ENCODE results near the gene ATG9A.

DNA sequence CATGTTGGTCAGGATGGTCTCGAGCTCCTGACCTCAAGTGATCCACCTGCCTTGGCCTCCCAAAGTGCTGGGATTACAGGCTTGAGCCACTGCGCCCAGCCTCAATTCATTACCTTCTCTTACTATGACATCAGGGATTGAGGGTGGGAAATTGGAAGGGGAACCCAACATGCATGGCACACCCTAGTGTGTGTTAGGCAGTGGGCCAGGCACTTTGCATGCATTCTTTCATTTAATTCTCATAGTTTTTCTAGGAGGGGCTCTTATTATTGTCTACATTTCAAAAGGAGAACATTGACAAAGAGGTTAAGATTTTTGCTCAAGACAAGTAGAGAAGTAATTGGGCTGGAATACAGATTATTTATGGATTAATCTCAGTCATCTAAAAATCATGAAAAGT is 38.9 kb upstream of the ATG9A start:
- TF ChIP-seq POLR2A (IDR thresholded peaks at IDR 0.05), result no peak
- TF ChIP-seq, protein P1, sequence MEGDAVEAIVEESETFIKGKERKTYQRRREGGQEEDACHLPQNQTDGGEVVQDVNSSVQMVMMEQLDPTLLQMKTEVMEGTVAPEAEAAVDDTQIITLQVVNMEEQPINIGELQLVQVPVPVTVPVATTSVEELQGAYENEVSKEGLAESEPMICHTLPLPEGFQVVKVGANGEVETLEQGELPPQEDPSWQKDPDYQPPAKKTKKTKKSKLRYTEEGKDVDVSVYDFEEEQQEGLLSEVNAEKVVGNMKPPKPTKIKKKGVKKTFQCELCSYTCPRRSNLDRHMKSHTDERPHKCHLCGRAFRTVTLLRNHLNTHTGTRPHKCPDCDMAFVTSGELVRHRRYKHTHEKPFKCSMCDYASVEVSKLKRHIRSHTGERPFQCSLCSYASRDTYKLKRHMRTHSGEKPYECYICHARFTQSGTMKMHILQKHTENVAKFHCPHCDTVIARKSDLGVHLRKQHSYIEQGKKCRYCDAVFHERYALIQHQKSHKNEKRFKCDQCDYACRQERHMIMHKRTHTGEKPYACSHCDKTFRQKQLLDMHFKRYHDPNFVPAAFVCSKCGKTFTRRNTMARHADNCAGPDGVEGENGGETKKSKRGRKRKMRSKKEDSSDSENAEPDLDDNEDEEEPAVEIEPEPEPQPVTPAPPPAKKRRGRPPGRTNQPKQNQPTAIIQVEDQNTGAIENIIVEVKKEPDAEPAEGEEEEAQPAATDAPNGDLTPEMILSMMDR (IDR thresholded peaks at IDR 0.05), result no peak

Measured in body of pancreas (tissue), 4 donors.